Uterus (tissue), 2 donors: ENCODE results near the gene NEUROD4.

Experiments used
- POLR2A ChIP-seq, 2 donors: fragments of 450-650 bp; IDR thresholded peaks; one replicate each; pipeline ENCODE4 v1.6.1; 2016; ENCODE audit warnings: antibody characterized with exemption in 2 of 2, mild to moderate bottlenecking in 1 of 2, moderate library complexity in 1 of 2
- TF ChIP-seq, protein P1 (sequence below), 4 experiments: fragments of 200-600 bp in 2 of 4; fragments of 450-650 bp in 2 of 4; sonication (generic) in 2 of 4; IDR thresholded peaks; one replicate each; pipeline ENCODE4 v1.5.1; 2016 to 2019; ENCODE audit warnings: antibody characterized with exemption in 4 of 4, mild to moderate bottlenecking in 2 of 4, moderate library complexity in 1 of 4

- TF ChIP-seq, protein P1, sequence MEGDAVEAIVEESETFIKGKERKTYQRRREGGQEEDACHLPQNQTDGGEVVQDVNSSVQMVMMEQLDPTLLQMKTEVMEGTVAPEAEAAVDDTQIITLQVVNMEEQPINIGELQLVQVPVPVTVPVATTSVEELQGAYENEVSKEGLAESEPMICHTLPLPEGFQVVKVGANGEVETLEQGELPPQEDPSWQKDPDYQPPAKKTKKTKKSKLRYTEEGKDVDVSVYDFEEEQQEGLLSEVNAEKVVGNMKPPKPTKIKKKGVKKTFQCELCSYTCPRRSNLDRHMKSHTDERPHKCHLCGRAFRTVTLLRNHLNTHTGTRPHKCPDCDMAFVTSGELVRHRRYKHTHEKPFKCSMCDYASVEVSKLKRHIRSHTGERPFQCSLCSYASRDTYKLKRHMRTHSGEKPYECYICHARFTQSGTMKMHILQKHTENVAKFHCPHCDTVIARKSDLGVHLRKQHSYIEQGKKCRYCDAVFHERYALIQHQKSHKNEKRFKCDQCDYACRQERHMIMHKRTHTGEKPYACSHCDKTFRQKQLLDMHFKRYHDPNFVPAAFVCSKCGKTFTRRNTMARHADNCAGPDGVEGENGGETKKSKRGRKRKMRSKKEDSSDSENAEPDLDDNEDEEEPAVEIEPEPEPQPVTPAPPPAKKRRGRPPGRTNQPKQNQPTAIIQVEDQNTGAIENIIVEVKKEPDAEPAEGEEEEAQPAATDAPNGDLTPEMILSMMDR (IDR thresholded peaks at IDR 0.05), result no peak
- no peak for TF ChIP-seq POLR2A (IDR thresholded peaks at IDR 0.05)
Observed at GRCh38 chr12:55057481-55057880, 37.7 kb downstream of the NEUROD4 start.
